GM12801 (cell line): Measurements from ENCODE around the gene CCDC141.

Experiments
- TF ChIP-seq, protein P1 (sequence below): IDR thresholded peaks from one replicate; pipeline ENCODE4 v1.5.1; 2011; ENCODE audit warnings: control low read depth; ENCODE audit not compliant: insufficient read length; ENCODE audit errors: extremely low read depth

CCDC141 gene

DNA sequence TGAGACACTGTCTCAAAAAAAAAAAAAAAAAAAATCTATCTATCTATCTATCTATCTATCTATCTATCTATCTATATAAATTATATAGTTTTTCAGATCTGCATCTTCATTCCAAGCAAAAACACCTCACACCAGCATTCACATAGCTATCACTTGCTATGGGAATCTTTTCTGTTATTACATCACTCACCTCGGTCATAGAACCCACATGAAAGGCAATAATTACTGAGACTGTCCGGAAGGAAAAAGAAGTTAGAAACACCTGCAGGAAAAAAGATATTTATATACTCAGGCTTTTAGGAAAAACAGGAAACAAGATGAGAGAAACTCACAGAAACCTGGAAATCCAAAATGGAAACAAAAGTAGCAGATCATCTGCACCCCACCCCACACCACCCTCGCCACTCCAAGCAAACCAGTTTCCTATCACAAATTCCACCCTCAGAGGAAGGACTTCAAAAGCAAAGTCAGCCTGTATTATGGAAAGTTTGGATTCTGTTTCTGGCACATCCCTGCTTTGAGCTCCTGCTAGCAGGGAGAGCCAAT is 21.9 kb upstream of the CCDC141 start:
- TF ChIP-seq, protein P1, sequence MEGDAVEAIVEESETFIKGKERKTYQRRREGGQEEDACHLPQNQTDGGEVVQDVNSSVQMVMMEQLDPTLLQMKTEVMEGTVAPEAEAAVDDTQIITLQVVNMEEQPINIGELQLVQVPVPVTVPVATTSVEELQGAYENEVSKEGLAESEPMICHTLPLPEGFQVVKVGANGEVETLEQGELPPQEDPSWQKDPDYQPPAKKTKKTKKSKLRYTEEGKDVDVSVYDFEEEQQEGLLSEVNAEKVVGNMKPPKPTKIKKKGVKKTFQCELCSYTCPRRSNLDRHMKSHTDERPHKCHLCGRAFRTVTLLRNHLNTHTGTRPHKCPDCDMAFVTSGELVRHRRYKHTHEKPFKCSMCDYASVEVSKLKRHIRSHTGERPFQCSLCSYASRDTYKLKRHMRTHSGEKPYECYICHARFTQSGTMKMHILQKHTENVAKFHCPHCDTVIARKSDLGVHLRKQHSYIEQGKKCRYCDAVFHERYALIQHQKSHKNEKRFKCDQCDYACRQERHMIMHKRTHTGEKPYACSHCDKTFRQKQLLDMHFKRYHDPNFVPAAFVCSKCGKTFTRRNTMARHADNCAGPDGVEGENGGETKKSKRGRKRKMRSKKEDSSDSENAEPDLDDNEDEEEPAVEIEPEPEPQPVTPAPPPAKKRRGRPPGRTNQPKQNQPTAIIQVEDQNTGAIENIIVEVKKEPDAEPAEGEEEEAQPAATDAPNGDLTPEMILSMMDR: no peak

DNA sequence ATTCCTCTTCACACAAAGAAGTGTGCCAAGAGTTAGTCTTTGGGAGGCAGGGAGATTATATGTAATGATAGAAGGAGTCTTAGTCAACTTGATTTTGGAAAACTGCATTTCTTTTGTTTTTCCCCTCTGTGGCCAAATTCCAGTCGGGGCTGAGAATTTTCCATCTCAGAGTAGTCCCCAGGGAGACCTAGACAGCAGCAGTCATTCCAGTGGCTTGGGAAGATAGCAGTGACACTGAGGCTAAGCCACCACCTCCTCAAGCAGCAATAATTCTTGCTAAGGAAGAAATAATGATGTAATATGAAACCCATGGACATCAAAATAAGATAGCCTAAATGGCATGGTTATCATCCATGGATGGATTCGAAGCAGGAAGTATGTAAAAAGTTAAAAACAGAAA is 21.0 kb upstream of the CCDC141 start:
- TF ChIP-seq, protein P1: no peak

DNA sequence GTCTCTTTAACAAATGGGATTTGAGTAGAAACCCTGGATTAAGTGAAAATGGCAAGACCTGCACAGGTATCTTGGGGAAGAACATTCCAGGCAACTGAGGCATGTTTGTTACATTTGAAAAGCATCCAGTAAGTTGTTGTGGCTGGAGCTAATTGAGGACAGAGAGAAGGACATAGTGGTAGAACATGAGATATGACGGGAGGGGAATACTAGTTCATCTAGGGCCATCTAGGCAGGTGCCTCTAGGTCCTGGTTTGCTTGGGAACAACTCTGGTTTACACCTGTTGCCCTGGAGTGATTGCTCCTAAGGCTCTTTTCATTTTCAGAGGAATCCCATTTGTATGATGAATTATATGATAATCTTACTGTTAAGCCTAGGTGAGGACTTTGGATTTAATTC is 19.7 kb upstream of the CCDC141 start:
- TF ChIP-seq, protein P1: no peak

DNA sequence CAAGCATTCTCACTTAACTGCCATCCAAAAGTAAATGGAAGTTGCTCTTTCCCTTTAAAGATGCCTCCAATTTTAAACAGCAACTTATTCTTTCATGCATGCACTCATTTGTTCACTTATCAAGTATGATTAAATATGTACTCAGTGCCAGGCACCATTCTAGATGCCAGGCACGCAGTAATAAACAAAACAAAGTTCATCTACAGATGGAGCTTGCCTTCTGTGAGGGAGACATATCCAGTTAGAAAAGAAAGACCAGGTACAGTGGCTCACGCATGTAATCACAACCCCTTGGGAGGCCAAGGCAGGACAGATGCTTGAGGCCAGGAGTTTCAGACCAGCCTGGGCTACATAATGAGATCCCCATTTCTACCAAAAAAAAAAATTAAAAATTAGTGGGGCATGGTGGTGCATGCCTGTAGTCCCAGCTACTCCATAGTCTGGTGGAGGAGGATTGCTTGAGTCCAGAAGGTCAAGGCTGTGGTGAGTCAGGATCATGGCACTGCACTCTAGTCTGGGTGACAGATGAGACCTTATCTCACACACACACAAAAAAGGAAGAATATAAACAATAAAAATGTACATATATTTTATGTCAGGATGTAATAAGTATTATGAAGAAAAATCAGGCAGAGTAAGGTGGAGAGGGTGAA is 19.2 kb upstream of the CCDC141 start:
- TF ChIP-seq, protein P1: no peak

GRCh38 chr2:179059026-179059700 is 9.2 kb upstream of the CCDC141 start:
- TF ChIP-seq, protein P1: no peak

DNA sequence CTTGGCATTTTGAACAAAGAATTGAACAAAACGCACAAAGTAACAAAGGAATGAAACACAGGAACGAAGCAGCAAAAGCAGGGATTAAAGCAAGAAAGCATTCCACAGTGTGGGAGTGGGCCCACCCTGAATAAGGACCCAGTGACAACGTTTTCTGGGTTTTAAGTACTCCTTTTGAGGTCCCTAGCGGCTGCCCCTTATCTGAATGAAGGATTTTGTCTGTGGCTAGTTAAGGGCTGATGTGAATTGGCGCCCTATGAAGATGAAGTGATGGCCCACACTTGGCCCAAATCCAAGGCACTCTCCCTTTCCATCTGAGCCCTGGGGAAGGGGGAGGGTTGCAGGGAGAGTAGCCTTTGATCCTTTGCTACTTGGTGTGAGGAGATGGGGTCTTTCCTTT is 7.8 kb upstream of the CCDC141 start:
- TF ChIP-seq, protein P1: no peak

- TF ChIP-seq, protein P1: no peak
These were observed 1.3 kb upstream of the CCDC141 start for GRCh38 chr2:179051250-179051649.
